ENCODE measurements around the gene BCL2. TPM values are rescaled to one million over a fixed set of nuclear protein-coding genes. Genes with fewer than 3 reads are reported as not detected.
"Not testable (repeated sequence)": the region's sequence is repeated elsewhere in the genome, so short reads cannot be mapped to it uniquely, and the experiment has no call there.

Gene BCL2
- polyA plus RNA-seq, 1 experiment = 0.35 TPM

- no peaks in the 10 kb centered on the region for H3K27me3 ChIP-seq (ENCODE audit: control insufficient read depth, insufficient read depth, low read length)
- H3K27ac ChIP-seq (ENCODE audit: low read depth, low read length) = no peak overlapping the region
- no peaks in the 10 kb centered on the region for H3K9me3 ChIP-seq (ENCODE audit: control insufficient read depth, insufficient read depth, low read length)
- ChIA-PET CTCF (no interaction called here), POLR2A (no interaction called here)
- H3K4me3 ChIP-seq (ENCODE audit: low read depth, low read length) = no peak overlapping the region
- no peak for DNase-seq (ENCODE audit: low read depth, low spot score)
- TF ChIP-seq CTCF (IDR thresholded peaks at IDR 0.05; ENCODE audit: low read depth, low read length) = no peak
These were observed 127.3 kb downstream of the BCL2 start for GRCh38 chr18:63192126-63192884.

GRCh38 chr18:63191413-63191812 is 128.2 kb downstream of the BCL2 start:
- no peak for TF ChIP-seq CTCF (IDR thresholded peaks at IDR 0.05; ENCODE audit: low read depth, low read length)
- ChIA-PET POLR2A (no interaction called here), CTCF (no interaction called here)

GRCh38 chr18:63190838-63191237 is 128.7 kb downstream of the BCL2 start:
- CTCF ChIA-PET; H3K4me3 ChIP-seq (ENCODE audit: low read depth, low read length); H3K27me3 ChIP-seq (ENCODE audit: control insufficient read depth, insufficient read depth, low read length); H3K27ac ChIP-seq (ENCODE audit: low read depth, low read length); H3K9me3 ChIP-seq (ENCODE audit: control insufficient read depth, insufficient read depth, low read length); POLR2A ChIA-PET; DNase-seq (ENCODE audit: low read depth, low spot score): not testable (repeated sequence)

More at GRCh38 chr18:63191413-63191812, 128.2 kb downstream of the BCL2 start:
- no peaks in the 10 kb centered on the region for H3K9me3 ChIP-seq (ENCODE audit: control insufficient read depth, insufficient read depth, low read length)
- no peaks in the 10 kb centered on the region for H3K27me3 ChIP-seq (ENCODE audit: control insufficient read depth, insufficient read depth, low read length)
- H3K4me3 ChIP-seq (ENCODE audit: low read depth, low read length) = no peak overlapping the region
- H3K27ac ChIP-seq (ENCODE audit: low read depth, low read length) = no peak overlapping the region
- DNase-seq (ENCODE audit: low read depth, low spot score) = no peak

- TF ChIP-seq CTCF (IDR thresholded peaks at IDR 0.05; ENCODE audit: low read depth, low read length) = no peak
- no peak for DNase-seq (ENCODE audit: low read depth, low spot score)
- Histone ChIP-seq H3K27me3 (ENCODE audit: control insufficient read depth, insufficient read depth, low read length) (no peaks in the 10 kb centered on the region), H3K27ac (ENCODE audit: low read depth, low read length) (no peak overlapping the region), H3K4me3 (ENCODE audit: low read depth, low read length) (no peak overlapping the region), H3K9me3 (ENCODE audit: control insufficient read depth, insufficient read depth, low read length) (no peaks in the 10 kb centered on the region)
- ChIA-PET POLR2A (no interaction called here), CTCF (no interaction called here)
These were observed 129.8 kb downstream of the BCL2 start for GRCh38 chr18:63189817-63190216.

GRCh38 chr18:63189041-63189440 is 130.5 kb downstream of the BCL2 start:
- ChIA-PET CTCF (no interaction called here), POLR2A (no interaction called here)
- H3K9me3 ChIP-seq (ENCODE audit: control insufficient read depth, insufficient read depth, low read length) = no peaks in the 10 kb centered on the region
- H3K27me3 ChIP-seq (ENCODE audit: control insufficient read depth, insufficient read depth, low read length) = no peaks in the 10 kb centered on the region
- DNase-seq (ENCODE audit: low read depth, low spot score) = no peak
- TF ChIP-seq CTCF (IDR thresholded peaks at IDR 0.05; ENCODE audit: low read depth, low read length) = no peak
- no peak overlapping the region for H3K4me3 ChIP-seq (ENCODE audit: low read depth, low read length)
- H3K27ac ChIP-seq (ENCODE audit: low read depth, low read length) = no peak overlapping the region

Data from AG04450 (cell line).